Activated naive CD4-positive, alpha-beta T cell treated with anti-CD3 and anti-CD28 coated beads, Interleukin-2, amount 10 ng/mL, durations not matched to agents 7 days and 5 days (primary cell): Measurements from ENCODE around the gene CEBPZ.
A peak's percentile ranks its signal among the peaks of the same experiment; 100 is the strongest.

Experiments used
- CTCF ChIA-PET: fragments of 350-600 bp; sonication (Branson Sonifier 250); formaldehyde crosslinking; loops from one replicate; lab custom pipeline; 2021; ENCODE audit warnings: antibody characterized with exemption; lab: Charles Lee
- DNase-seq: peaks from one replicate; pipeline ENCODE4 v3.0.0-alpha.2; 2020
- H3K27ac Mint-ChIP-seq: one replicate; pipeline ENCODE4 v1.8.0; 2021; ENCODE audit warnings: mild to moderate bottlenecking, moderate library complexity, mixed read lengths
- H3K27me3 Mint-ChIP-seq: one replicate; pipeline ENCODE4 v1.8.0; 2021; ENCODE audit warnings: mild to moderate bottlenecking, mixed read lengths
- H3K36me3 Mint-ChIP-seq: one replicate; pipeline ENCODE4 v1.8.0; 2021; ENCODE audit warnings: mixed read lengths
- H3K4me1 Mint-ChIP-seq: one replicate; pipeline ENCODE4 v1.8.0; 2021; ENCODE audit warnings: mixed read lengths
- H3K4me3 Mint-ChIP-seq: one replicate; pipeline ENCODE4 v1.8.0; 2021; ENCODE audit warnings: mild to moderate bottlenecking, moderate library complexity, mixed read lengths
- H3K9me3 Mint-ChIP-seq: one replicate; pipeline ENCODE4 v1.8.0; 2021; ENCODE audit warnings: mixed read lengths

The CEBPZ gene

GRCh38 chr2:37231241-37232130 lies at the start of gene CEBPZ, which contains the start of gene NDUFAF7:
Gene CEBPZ, minus strand, starts transcription at chr2:37231596. Its CDS starts 29 bp downstream, at chr2:37231567.
Gene NDUFAF7, plus strand, starts transcription at chr2:37231658. Its CDS starts 48 bp downstream, at chr2:37231706.
- peak; percentile 93 for DNase-seq
- Mint-ChIP-seq H3K27me3 (no peaks in the 10 kb centered on the region), H3K36me3 (peaks cover 28% of the 10 kb centered on the region), H3K4me1 (peaks cover 25% of the 10 kb centered on the region), H3K27ac (no peak within 1 kb of the TSS), H3K9me3 (no peaks in the 10 kb centered on the region), H3K4me3 (no peak within 1 kb of the TSS)
- CTCF ChIA-PET, result interaction anchor here (1.2 to 1.5 kb wide), 2 partner anchors 63 to 72 kb away, joined by 3 to 4 read pairs; no protein-coding TSS in a partner anchor

GRCh38 chr2:37276291-37276690 lies 44.9 kb upstream of the CEBPZ start:
- no peaks in the 10 kb centered on the region for H3K9me3 Mint-ChIP-seq
- no peak overlapping the region for H3K4me3 Mint-ChIP-seq
- no peaks in the 10 kb centered on the region for H3K27me3 Mint-ChIP-seq
- H3K27ac Mint-ChIP-seq, result no peak overlapping the region
- H3K36me3 Mint-ChIP-seq, result peaks cover 2% of the 10 kb centered on the region
- CTCF ChIA-PET, result no interaction called here
- H3K4me1 Mint-ChIP-seq, result no peaks in the 10 kb centered on the region
- no peak for DNase-seq

GRCh38 chr2:37274359-37274965 lies 43.1 kb upstream of the CEBPZ start:
- H3K9me3 Mint-ChIP-seq, result no peaks in the 10 kb centered on the region
- H3K27ac Mint-ChIP-seq, result no peak overlapping the region
- H3K27me3 Mint-ChIP-seq, result no peaks in the 10 kb centered on the region
- no peak for DNase-seq
- H3K4me3 Mint-ChIP-seq, result no peak overlapping the region
- H3K4me1 Mint-ChIP-seq, result no peaks in the 10 kb centered on the region
- peaks cover 4% of the 10 kb centered on the region for H3K36me3 Mint-ChIP-seq
- CTCF ChIA-PET, result no interaction called here

- H3K27ac Mint-ChIP-seq, result no peak overlapping the region
Observed at GRCh38 chr2:37271376-37272067, 40.1 kb upstream of the CEBPZ start.

GRCh38 chr2:37268111-37268510 lies 36.7 kb upstream of the CEBPZ start:
- Mint-ChIP-seq H3K27me3 (no peaks in the 10 kb centered on the region), H3K9me3 (no peaks in the 10 kb centered on the region), H3K27ac (no peak overlapping the region), H3K4me1 (no peaks in the 10 kb centered on the region), H3K4me3 (no peak overlapping the region), H3K36me3 (peaks cover 7% of the 10 kb centered on the region)
- CTCF ChIA-PET, result no interaction called here
- no peak for DNase-seq

More at GRCh38 chr2:37271376-37272067, 40.1 kb upstream of the CEBPZ start:
- peaks cover 9% of the 10 kb centered on the region for H3K36me3 Mint-ChIP-seq
- no peak overlapping the region for H3K4me3 Mint-ChIP-seq
- no peaks in the 10 kb centered on the region for H3K4me1 Mint-ChIP-seq
- H3K9me3 Mint-ChIP-seq, result no peaks in the 10 kb centered on the region
- CTCF ChIA-PET, result no interaction called here
- H3K27me3 Mint-ChIP-seq, result no peaks in the 10 kb centered on the region
- DNase-seq, result no peak

- no peak overlapping the region for H3K27ac Mint-ChIP-seq
Observed at GRCh38 chr2:37267685-37268084, 36.3 kb upstream of the CEBPZ start.

GRCh38 chr2:37263839-37264238 lies 32.4 kb upstream of the CEBPZ start:
- Mint-ChIP-seq H3K27me3 (no peaks in the 10 kb centered on the region), H3K36me3 (peaks cover 5% of the 10 kb centered on the region), H3K9me3 (no peaks in the 10 kb centered on the region), H3K4me3 (no peak overlapping the region), H3K4me1 (no peaks in the 10 kb centered on the region), H3K27ac (no peak overlapping the region)
- CTCF ChIA-PET, result no interaction called here
- DNase-seq, result no peak

More at GRCh38 chr2:37267685-37268084, 36.3 kb upstream of the CEBPZ start:
- H3K4me3 Mint-ChIP-seq, result no peak overlapping the region
- no peaks in the 10 kb centered on the region for H3K9me3 Mint-ChIP-seq
- no peaks in the 10 kb centered on the region for H3K27me3 Mint-ChIP-seq
- no peak for DNase-seq
- H3K36me3 Mint-ChIP-seq, result peaks cover 7% of the 10 kb centered on the region
- no peaks in the 10 kb centered on the region for H3K4me1 Mint-ChIP-seq
- CTCF ChIA-PET, result no interaction called here

GRCh38 chr2:37262522-37262921 lies 31.1 kb upstream of the CEBPZ start:
- H3K36me3 Mint-ChIP-seq, result peaks cover 1% of the 10 kb centered on the region
- DNase-seq, result no peak
- H3K4me3 Mint-ChIP-seq, result no peak overlapping the region
- no peaks in the 10 kb centered on the region for H3K27me3 Mint-ChIP-seq
- no peak overlapping the region for H3K27ac Mint-ChIP-seq
- no peaks in the 10 kb centered on the region for H3K9me3 Mint-ChIP-seq
- no peaks in the 10 kb centered on the region for H3K4me1 Mint-ChIP-seq
- CTCF ChIA-PET, result interaction anchor here (0.6 kb wide), 1 partner anchor 116 kb away, joined by 3 read pairs; no protein-coding TSS in a partner anchor

GRCh38 chr2:37250869-37251740 lies 19.7 kb upstream of the CEBPZ start:
- H3K36me3 Mint-ChIP-seq, result peaks cover 39% of the 10 kb centered on the region
- CTCF ChIA-PET, result interaction anchor here (0.6 to 1.0 kb wide), 2 partner anchors 81 to 192 kb away, joined by 3 to 5 read pairs; no protein-coding TSS in a partner anchor

GRCh38 chr2:37246205-37246604 lies 14.8 kb upstream of the CEBPZ start:
- H3K36me3 Mint-ChIP-seq, result peaks cover 49% of the 10 kb centered on the region
- no peak overlapping the region for H3K27ac Mint-ChIP-seq
- peaks cover 3% of the 10 kb centered on the region for H3K9me3 Mint-ChIP-seq
- H3K27me3 Mint-ChIP-seq, result no peaks in the 10 kb centered on the region
- H3K4me3 Mint-ChIP-seq, result no peak overlapping the region
- H3K4me1 Mint-ChIP-seq, result peaks cover 13% of the 10 kb centered on the region
- CTCF ChIA-PET, result no interaction called here
- DNase-seq, result no peak

More at GRCh38 chr2:37250869-37251740, 19.7 kb upstream of the CEBPZ start:
- Mint-ChIP-seq H3K4me3 (no peak overlapping the region), H3K27me3 (no peaks in the 10 kb centered on the region), H3K9me3 (no peaks in the 10 kb centered on the region), H3K4me1 (no peaks in the 10 kb centered on the region), H3K27ac (no peak overlapping the region)
- no peak for DNase-seq

GRCh38 chr2:37244755-37245154 lies 13.4 kb upstream of the CEBPZ start:
- Mint-ChIP-seq H3K36me3 (peaks cover 53% of the 10 kb centered on the region), H3K27me3 (no peaks in the 10 kb centered on the region)
- CTCF ChIA-PET, result interaction anchor here (1.2 to 1.6 kb wide), 2 partner anchors 10 to 76 kb away, joined by 3 to 5 read pairs; no protein-coding TSS in a partner anchor

GRCh38 chr2:37244017-37244416 lies 12.6 kb upstream of the CEBPZ start:
- no peak overlapping the region for H3K4me3 Mint-ChIP-seq
- H3K36me3 Mint-ChIP-seq, result peaks cover 54% of the 10 kb centered on the region
- no peak for DNase-seq
- peak overlapping the region; percentile 37 for H3K27ac Mint-ChIP-seq
- no peaks in the 10 kb centered on the region for H3K27me3 Mint-ChIP-seq
- CTCF ChIA-PET, result interaction anchor here (1.2 to 1.6 kb wide), 2 partner anchors 11 to 75 kb away, joined by 3 to 5 read pairs; no protein-coding TSS in a partner anchor
- H3K9me3 Mint-ChIP-seq, result peaks cover 3% of the 10 kb centered on the region
- peaks cover 19% of the 10 kb centered on the region for H3K4me1 Mint-ChIP-seq

More at GRCh38 chr2:37244755-37245154, 13.4 kb upstream of the CEBPZ start:
- Mint-ChIP-seq H3K4me3 (no peak overlapping the region), H3K9me3 (peaks cover 3% of the 10 kb centered on the region), H3K4me1 (peaks cover 19% of the 10 kb centered on the region), H3K27ac (no peak overlapping the region)
- DNase-seq, result no peak

GRCh38 chr2:37243435-37243834 lies 12.0 kb upstream of the CEBPZ start:
- CTCF ChIA-PET, result interaction anchor here (0.6 kb wide), 1 partner anchor 79 kb away, joined by 3 read pairs; no protein-coding TSS in a partner anchor
- DNase-seq, result no peak
- H3K4me3 Mint-ChIP-seq, result no peak overlapping the region

More at GRCh38 chr2:37243435-37243834, 12.0 kb upstream of the CEBPZ start:
- Mint-ChIP-seq H3K36me3 (peaks cover 57% of the 10 kb centered on the region), H3K9me3 (peaks cover 3% of the 10 kb centered on the region), H3K4me1 (peaks cover 19% of the 10 kb centered on the region), H3K27me3 (no peaks in the 10 kb centered on the region), H3K27ac (peak overlapping the region; percentile 76)
